HEK293T (cell line): ENCODE measurements around the gene OR1E2.
"Not testable (repeated sequence)": the region's sequence is repeated elsewhere in the genome, so short reads cannot be mapped to it uniquely, and the experiment has no call there.

Experiments
- CTCF ChIA-PET: fragments of 350-600 bp; formaldehyde crosslinking; extraction: SDS; loops from one replicate; lab custom pipeline; 2021; ENCODE audit warnings: antibody characterized with exemption, inconsistent platforms; lab: Yijun Ruan, JAX
- POLR2A ChIA-PET: fragments of 350-600 bp; formaldehyde crosslinking; extraction: SDS; loops from one replicate; lab custom pipeline; 2020; ENCODE audit warnings: antibody characterized with exemption, inconsistent platforms; lab: Yijun Ruan, JAX
- DNase-seq: peaks from one replicate; pipeline ENCODE4 v3.0.0; 2012; ENCODE audit warnings: mixed read lengths; ENCODE audit errors: extremely low spot score
- ARNT ChIP-seq: fragments of 450-650 bp; IDR thresholded peaks from 2 replicates; pipeline ENCODE4 v1.6.1; 2017; ENCODE audit warnings: mild to moderate bottlenecking
- BHLHE40 ChIP-seq: fragments of 450-650 bp; IDR thresholded peaks from 2 replicates; pipeline ENCODE4 v1.6.1; 2016; ENCODE audit warnings: mild to moderate bottlenecking, moderate library complexity, borderline replicate concordance
- CTBP1 ChIP-seq: fragments of 450-650 bp; IDR thresholded peaks from 2 replicates; pipeline ENCODE4 v1.6.1; 2016; ENCODE audit warnings: borderline replicate concordance
- ELF4 ChIP-seq: fragments of 450-650 bp; IDR thresholded peaks from 2 replicates; pipeline ENCODE4 v1.6.1; 2017; ENCODE audit warnings: antibody characterized with exemption
- FOXA1 ChIP-seq: fragments of 450-650 bp; IDR thresholded peaks from 2 replicates; pipeline ENCODE4 v1.6.1; 2016; ENCODE audit warnings: mild to moderate bottlenecking
- FOXK2 ChIP-seq: fragments of 450-650 bp; IDR thresholded peaks from 2 replicates; pipeline ENCODE4 v1.6.1; 2016; ENCODE audit warnings: mild to moderate bottlenecking
- FOXM1 ChIP-seq: fragments of 450-650 bp; IDR thresholded peaks from 2 replicates; pipeline ENCODE4 v1.6.1; 2017; ENCODE audit warnings: mild to moderate bottlenecking, borderline replicate concordance
- HDGF ChIP-seq: fragments of 450-650 bp; IDR thresholded peaks from 2 replicates; pipeline ENCODE4 v1.6.1; 2017; ENCODE audit warnings: antibody characterized with exemption, borderline replicate concordance
- L3MBTL2 ChIP-seq: fragments of 450-650 bp; conservative IDR thresholded peaks from 2 replicates; pipeline ENCODE4 v1.6.1; 2016; ENCODE audit warnings: mild to moderate bottlenecking
- LEF1 ChIP-seq: fragments of 450-650 bp; IDR thresholded peaks from 2 replicates; pipeline ENCODE4 v1.6.1; 2017; ENCODE audit warnings: mild to moderate bottlenecking, borderline replicate concordance
- NFRKB ChIP-seq: fragments of 450-650 bp; IDR thresholded peaks from 2 replicates; pipeline ENCODE4 v1.6.1; 2016; ENCODE audit warnings: mild to moderate bottlenecking, moderate library complexity
- SP1 ChIP-seq: fragments of 450-650 bp; IDR thresholded peaks from 2 replicates; pipeline ENCODE4 v1.6.1; 2017
- SUZ12 ChIP-seq: fragments of 450-650 bp; IDR thresholded peaks from 2 replicates; pipeline ENCODE4 v1.6.1; 2016; ENCODE audit warnings: mild to moderate bottlenecking
- TARDBP ChIP-seq: fragments of 450-650 bp; IDR thresholded peaks from 2 replicates; pipeline ENCODE4 v1.6.1; 2016
- ZNF384 ChIP-seq: fragments of 450-650 bp; IDR thresholded peaks from 2 replicates; pipeline ENCODE4 v1.6.1; 2016
- TF ChIP-seq, protein P1 (sequence below): fragments of 450-650 bp; IDR thresholded peaks from 2 replicates; pipeline ENCODE4 v1.6.1; 2016

Gene OR1E2

DNA sequence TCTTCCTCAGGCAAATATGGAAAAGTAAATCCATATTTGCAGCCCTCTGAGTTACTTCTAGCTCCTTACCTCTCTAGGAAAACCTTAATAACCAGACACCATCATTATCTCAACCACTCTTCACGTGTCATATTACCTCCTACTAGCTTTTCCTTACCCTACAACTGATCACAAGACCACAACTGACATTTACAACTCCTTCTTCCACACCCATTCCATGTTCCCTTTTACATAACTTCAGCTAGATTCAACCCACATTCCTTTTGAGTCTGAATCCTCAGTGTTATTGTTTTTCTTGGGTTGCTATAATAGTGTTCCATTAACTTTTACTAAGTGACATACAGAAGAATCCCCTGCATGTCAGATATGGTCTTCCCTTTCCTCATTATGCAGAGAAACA lies 4.7 kb upstream of the OR1E2 start:
- POLR2A ChIA-PET = no interaction called here
- DNase-seq = no peak
- TF ChIP-seq FOXM1 = no peak
- no peak for TF ChIP-seq SUZ12
- TF ChIP-seq ARNT = no peak
- no peak for TF ChIP-seq NFRKB
- TF ChIP-seq, protein P1, sequence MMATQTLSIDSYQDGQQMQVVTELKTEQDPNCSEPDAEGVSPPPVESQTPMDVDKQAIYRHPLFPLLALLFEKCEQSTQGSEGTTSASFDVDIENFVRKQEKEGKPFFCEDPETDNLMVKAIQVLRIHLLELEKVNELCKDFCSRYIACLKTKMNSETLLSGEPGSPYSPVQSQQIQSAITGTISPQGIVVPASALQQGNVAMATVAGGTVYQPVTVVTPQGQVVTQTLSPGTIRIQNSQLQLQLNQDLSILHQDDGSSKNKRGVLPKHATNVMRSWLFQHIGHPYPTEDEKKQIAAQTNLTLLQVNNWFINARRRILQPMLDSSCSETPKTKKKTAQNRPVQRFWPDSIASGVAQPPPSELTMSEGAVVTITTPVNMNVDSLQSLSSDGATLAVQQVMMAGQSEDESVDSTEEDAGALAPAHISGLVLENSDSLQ = no peak
- no peak for TF ChIP-seq BHLHE40
- no peak for TF ChIP-seq SP1
- no peak for TF ChIP-seq ZNF384
- no peak for TF ChIP-seq FOXA1
- no peak for TF ChIP-seq L3MBTL2
- no peak for TF ChIP-seq TARDBP
- TF ChIP-seq LEF1 = no peak
- no peak for TF ChIP-seq FOXK2
- CTCF ChIA-PET = no interaction called here

DNA sequence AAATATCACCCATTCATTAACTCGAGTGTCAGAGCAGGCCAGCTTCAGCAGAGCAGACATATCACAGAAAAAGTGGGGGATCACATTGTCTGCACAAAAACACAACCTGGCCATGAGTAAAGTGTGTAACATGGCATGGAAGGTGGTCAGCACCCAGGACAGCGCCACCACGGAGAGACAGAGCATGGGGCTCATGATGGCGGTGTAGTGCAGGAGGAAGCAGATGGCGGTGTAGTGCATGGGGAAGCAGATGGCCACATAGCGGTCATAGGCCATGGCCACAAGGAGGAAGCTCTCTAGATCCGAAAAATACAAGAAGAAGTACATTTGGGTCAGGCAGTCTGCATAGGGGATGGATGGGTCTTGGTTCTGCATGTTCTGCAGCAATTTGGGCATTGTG lies 426 bp downstream of the OR1E2 start:
- POLR2A ChIA-PET, DNase-seq, CTCF ChIA-PET: not testable (repeated sequence)

DNA sequence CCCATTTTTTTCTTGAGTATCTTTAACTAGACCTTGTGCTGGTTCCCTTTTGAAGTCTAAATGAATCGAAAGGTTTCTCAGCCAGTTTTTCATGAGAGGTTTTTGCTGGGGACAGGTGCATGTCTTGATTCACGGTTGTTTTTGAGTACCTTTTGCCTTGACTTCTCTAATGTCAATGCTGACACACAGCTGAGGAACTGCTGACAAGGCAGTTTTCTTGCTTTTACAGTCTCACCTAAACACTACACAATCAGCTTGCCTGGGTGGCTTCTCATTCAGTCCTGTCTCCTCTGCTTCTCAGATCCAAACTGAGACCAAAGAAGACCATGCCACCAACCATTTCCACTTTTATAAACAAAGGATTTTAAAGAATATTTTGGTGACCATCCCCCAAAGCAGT lies 15.4 kb downstream of the OR1E2 start:
- ChIA-PET CTCF (no interaction called here), POLR2A (no interaction called here)

DNA sequence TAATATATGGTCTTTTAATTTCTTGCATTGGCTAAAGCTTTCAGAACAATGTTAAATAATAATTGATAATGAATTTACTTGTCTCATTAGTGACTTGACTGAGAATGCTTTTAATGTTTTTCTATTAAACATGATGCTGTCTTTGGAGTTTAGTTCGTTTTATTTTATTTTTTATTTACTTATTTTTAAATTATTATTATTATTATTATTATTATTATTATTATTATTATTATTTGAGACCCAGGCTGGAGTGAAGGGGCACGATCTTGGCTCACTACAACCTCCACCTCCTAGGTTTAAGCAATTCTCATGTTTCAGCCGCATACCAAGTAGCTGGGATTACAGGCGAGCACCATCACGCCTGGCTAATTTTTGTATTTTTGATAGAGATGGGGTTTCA lies 18.0 kb downstream of the OR1E2 start:
- no peak for TF ChIP-seq ELF4
- POLR2A ChIA-PET = no interaction called here
- DNase-seq = no peak
- CTCF ChIA-PET = no interaction called here

More for the DNA sequence above, 15.4 kb downstream of the OR1E2 start:
- TF ChIP-seq TARDBP (no peak), CTBP1 (no peak), LEF1 (no peak), ZNF384 (no peak), L3MBTL2 (no peak), FOXA1 (no peak), SUZ12 (no peak), FOXK2 (no peak), ELF4 (no peak), HDGF (no peak), ARNT (no peak), NFRKB (no peak), BHLHE40 (no peak), SP1 (no peak)
- TF ChIP-seq, protein P1 = no peak
- no peak for DNase-seq

DNA sequence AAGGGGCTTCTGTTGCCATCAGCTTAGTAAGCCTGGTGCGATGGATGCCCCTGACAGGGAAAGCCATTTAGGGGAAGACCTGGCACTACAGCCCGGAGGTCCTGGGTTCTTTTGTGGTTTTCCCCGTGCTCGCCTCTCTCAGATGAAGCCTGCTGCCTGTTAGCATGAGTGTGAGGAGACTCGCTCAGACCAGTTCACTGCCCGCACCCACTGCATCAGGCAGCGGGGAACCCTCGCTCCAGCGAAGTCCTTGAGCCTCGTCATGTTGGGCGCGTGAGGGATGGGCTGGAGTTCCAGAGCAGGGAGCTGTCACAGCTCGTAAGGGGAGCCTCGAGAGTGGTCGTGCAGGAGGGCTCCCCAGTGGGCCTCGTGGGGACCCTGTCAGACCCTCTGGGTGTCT lies 21.4 kb downstream of the OR1E2 start:
- CTCF ChIA-PET, POLR2A ChIA-PET, DNase-seq: not testable (repeated sequence)

DNA sequence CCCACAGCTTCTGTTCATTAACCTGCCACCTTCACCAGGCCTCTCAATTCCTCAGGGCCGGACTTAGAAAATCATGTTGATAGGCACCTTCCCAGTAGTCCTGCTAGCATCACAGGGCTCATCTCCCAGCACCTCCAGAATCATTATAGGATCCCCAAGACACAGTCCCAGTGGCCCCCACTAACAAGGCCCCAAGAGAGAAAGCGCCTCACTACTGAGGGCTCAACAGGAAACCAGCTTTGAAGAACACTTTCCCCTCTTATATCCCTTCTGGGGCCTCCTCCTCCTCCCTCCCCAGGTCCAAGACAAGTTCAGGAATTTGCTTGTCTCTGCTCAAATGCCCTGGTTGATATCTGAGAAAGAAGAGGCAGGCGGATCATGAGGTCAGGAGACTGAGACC lies 22.6 kb downstream of the OR1E2 start, which contains the start of gene OR3A3:
Gene OR3A3 (plus strand): TSS at position 301 of the 400 bp plus-strand sequence.
- ChIA-PET POLR2A (no interaction called here), CTCF (no interaction called here)
- no peak for DNase-seq
- TF ChIP-seq NFRKB = no peak
- TF ChIP-seq FOXM1 = no peak
- no peak for TF ChIP-seq ARNT
- no peak for TF ChIP-seq SUZ12
- no peak for TF ChIP-seq SP1
- no peak for TF ChIP-seq ZNF384
- no peak for TF ChIP-seq HDGF
- no peak for TF ChIP-seq ELF4
- no peak for TF ChIP-seq L3MBTL2
- TF ChIP-seq BHLHE40 = no peak
- no peak for TF ChIP-seq LEF1
- TF ChIP-seq FOXA1 = no peak
- TF ChIP-seq, protein P1 = no peak
- TF ChIP-seq FOXK2 = no peak
- no peak for TF ChIP-seq CTBP1
- TF ChIP-seq TARDBP = no peak

DNA sequence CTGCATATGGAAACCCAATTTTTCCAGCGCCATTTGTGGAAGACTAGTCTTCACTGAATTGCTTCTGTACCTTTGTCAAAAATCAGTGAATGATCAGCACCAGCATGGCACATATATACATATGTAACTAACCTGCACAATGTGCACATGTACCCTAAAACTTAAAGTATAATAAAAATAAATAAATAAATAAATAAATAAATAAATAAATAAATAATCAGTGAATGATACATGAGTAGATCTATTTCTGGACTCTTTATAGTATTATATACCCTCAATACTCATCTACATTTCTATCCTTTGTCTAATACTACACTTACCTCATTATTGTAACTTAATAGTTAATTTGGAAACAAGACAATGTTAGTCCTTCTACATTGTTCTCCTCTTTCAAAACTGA lies 29.8 kb downstream of the OR1E2 start:
- DNase-seq, CTCF ChIA-PET, POLR2A ChIA-PET: not testable (repeated sequence)

DNA sequence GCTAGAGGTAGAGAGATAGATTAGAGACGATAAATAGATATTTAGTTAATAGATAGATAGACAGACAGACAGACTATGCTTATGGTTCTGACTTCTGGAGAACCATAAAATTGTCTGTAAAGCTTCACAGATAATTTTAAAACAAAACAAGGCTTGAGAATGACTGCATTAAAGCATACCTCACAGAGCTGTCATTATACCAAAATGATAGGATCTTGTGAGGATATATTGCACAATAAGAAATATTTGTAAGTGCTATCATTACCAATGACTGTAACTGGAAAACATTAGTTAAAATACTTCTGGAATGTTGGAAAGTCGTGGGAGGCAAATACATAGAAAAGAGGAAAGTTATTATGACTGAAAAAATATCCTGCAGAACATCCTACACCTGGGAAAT lies 31.9 kb downstream of the OR1E2 start:
- POLR2A ChIA-PET = no interaction called here
- CTCF ChIA-PET = no interaction called here
- TF ChIP-seq FOXK2 (no peak), SP1 (no peak), BHLHE40 (no peak), ARNT (no peak), SUZ12 (no peak), FOXA1 (no peak), FOXM1 (no peak), HDGF (no peak), TARDBP (no peak), CTBP1 (no peak), ZNF384 (no peak), NFRKB (no peak), LEF1 (no peak), L3MBTL2 (no peak)
- TF ChIP-seq, protein P1 = no peak
- no peak for DNase-seq
